ENCODE results near the gene PGM5.

- TF ChIP-seq SMC3 (IDR thresholded peaks at IDR 0.05; ENCODE audit: low read depth, low read length): no peak
- no peak for TF ChIP-seq ELK1 (IDR thresholded peaks at IDR 0.05; ENCODE audit: borderline replicate concordance, low read depth, low read length)
- no peak for TF ChIP-seq MAZ (IDR thresholded peaks at IDR 0.05; ENCODE audit: borderline replicate concordance, low read depth, low read length)
- TF ChIP-seq, protein P1, sequence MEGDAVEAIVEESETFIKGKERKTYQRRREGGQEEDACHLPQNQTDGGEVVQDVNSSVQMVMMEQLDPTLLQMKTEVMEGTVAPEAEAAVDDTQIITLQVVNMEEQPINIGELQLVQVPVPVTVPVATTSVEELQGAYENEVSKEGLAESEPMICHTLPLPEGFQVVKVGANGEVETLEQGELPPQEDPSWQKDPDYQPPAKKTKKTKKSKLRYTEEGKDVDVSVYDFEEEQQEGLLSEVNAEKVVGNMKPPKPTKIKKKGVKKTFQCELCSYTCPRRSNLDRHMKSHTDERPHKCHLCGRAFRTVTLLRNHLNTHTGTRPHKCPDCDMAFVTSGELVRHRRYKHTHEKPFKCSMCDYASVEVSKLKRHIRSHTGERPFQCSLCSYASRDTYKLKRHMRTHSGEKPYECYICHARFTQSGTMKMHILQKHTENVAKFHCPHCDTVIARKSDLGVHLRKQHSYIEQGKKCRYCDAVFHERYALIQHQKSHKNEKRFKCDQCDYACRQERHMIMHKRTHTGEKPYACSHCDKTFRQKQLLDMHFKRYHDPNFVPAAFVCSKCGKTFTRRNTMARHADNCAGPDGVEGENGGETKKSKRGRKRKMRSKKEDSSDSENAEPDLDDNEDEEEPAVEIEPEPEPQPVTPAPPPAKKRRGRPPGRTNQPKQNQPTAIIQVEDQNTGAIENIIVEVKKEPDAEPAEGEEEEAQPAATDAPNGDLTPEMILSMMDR (conservative IDR thresholded peaks at IDR 0.05; ENCODE audit: low read depth, low read length): no peak
Observed at GRCh38 chr9:68446836-68447235, 90.4 kb downstream of the PGM5 start.
